B cell (primary cell): ENCODE data around the gene EGFR. TPM values are rescaled to one million over a fixed set of nuclear protein-coding genes. Genes with fewer than 3 reads are reported as not detected.

Experiments used
- ATAC-seq: fragments of 200-7000 bp; cut with Tn5 transposase; one replicate; pipeline ENCODE4 v1.10.0; 2021; ENCODE audit warnings: low read depth, mild to moderate bottlenecking, moderate number of reproducible peaks, moderate library complexity
- CTCF ChIA-PET: fragments of 350-600 bp; sonication (Branson Sonifier 250); formaldehyde crosslinking; loops from one replicate; lab custom pipeline; 2021; ENCODE audit warnings: antibody characterized with exemption, inconsistent platforms; lab: Charles Lee
- POLR2A ChIA-PET: fragments of 350-600 bp; sonication (Branson Sonifier 250); formaldehyde crosslinking; loops from one replicate; lab custom pipeline; 2021; ENCODE audit warnings: antibody characterized with exemption; lab: Charles Lee
- DNase-seq: peaks from one replicate; pipeline ENCODE4 v3.0.0; 2013
- H2AFZ ChIP-seq: 2 replicates; pipeline ENCODE4 v1.6.1; 2012; ENCODE audit warnings: mild to moderate bottlenecking, low read depth, low read length; ENCODE audit not compliant: insufficient read depth, poor library complexity, severe bottlenecking
- H3K27ac ChIP-seq, 2 donors: 1 replicate in 1 of 2; 2 replicates in 1 of 2; pipeline ENCODE4 v1.5.1; 2012 to 2013; ENCODE audit warnings: low read length in 2 of 2, mild to moderate bottlenecking in 2 of 2, moderate library complexity in 1 of 2
- H3K27me3 ChIP-seq, 4 experiments: fragments of 200-600 bp in 1 of 4; sonication (generic) in 1 of 4; replicated peaks in 1 of 4; 1 replicate in 2 of 4; 2 replicates in 2 of 4; pipeline versions ENCODE4 v1.6.1 to v1.7.0; 2013 to 2016; ENCODE audit warnings: low read length in 3 of 4, mild to moderate bottlenecking in 2 of 4, mixed read lengths in 1 of 4, moderate library complexity in 1 of 4; ENCODE audit not compliant: insufficient read depth in 4 of 4, control insufficient read depth in 3 of 4; ENCODE audit errors: control extremely low read depth in 1 of 4
- H3K36me3 ChIP-seq, 2 experiments: replicated peaks in 1 of 2; 1 replicate in 1 of 2; 2 replicates in 1 of 2; pipeline versions ENCODE4 v1.6.1 to v1.7.1; 2013; ENCODE audit warnings: low read length in 1 of 2; ENCODE audit not compliant: insufficient read depth in 2 of 2, control insufficient read depth in 1 of 2; ENCODE audit errors: control extremely low read depth in 1 of 2, extremely low read depth in 1 of 2
- H3K4me1 ChIP-seq, 2 donors: fragments of 200-600 bp in 1 of 2; sonication (generic) in 1 of 2; 1 replicate in 1 of 2; 2 replicates in 1 of 2; pipeline versions ENCODE4 v1.5.1 to v1.6.1; 2013 to 2017; ENCODE audit warnings: low read length in 2 of 2; ENCODE audit not compliant: control insufficient read depth in 2 of 2, insufficient read depth in 2 of 2
- H3K4me2 ChIP-seq: replicated peaks from 2 replicates; pipeline ENCODE3; 2012; ENCODE audit warnings: mild to moderate bottlenecking, low read depth, low read length; ENCODE audit not compliant: poor library complexity, severe bottlenecking
- H3K4me3 ChIP-seq, 5 experiments: fragments of 200-600 bp in 1 of 5; sonication (generic) in 1 of 5; 1 replicate in 3 of 5; 2 replicates in 2 of 5; pipeline versions ENCODE4 v1.5.1 to v1.7.0; 2011 to 2016; ENCODE audit warnings: low read length in 4 of 5, mild to moderate bottlenecking in 4 of 5, low read depth in 2 of 5, control low read depth in 1 of 5, moderate library complexity in 1 of 5; ENCODE audit not compliant: insufficient read depth in 1 of 5; ENCODE audit errors: control extremely low read depth in 1 of 5, extremely low read depth in 1 of 5
- H3K79me2 ChIP-seq: fragments of 200-600 bp; sonication (generic); one replicate; pipeline ENCODE4 v1.6.0; 2016; ENCODE audit warnings: low read length; ENCODE audit not compliant: control insufficient read depth, insufficient read depth
- H3K9ac ChIP-seq: fragments of 200-600 bp; sonication (generic); 2 replicates; pipeline ENCODE4 v1.6.1; 2017; ENCODE audit warnings: mild to moderate bottlenecking, low read length, moderate library complexity
- H3K9me3 ChIP-seq, 3 donors: one replicate each; pipeline versions ENCODE4 v1.6.1 to v1.7.1; 2013; ENCODE audit warnings: low read length in 2 of 3; ENCODE audit not compliant: control insufficient read depth in 2 of 3, insufficient read depth in 1 of 3; ENCODE audit errors: control extremely low read depth in 1 of 3
- H4K20me1 ChIP-seq: 2 replicates; pipeline ENCODE4 v1.6.0; 2012; ENCODE audit warnings: mild to moderate bottlenecking, low read length; ENCODE audit not compliant: insufficient read depth, control insufficient read depth, poor library complexity, severe bottlenecking
- H3K27ac Mint-ChIP-seq: one replicate; pipeline ENCODE4 v1.8.0; 2021; ENCODE audit warnings: mixed read lengths
- H3K27me3 Mint-ChIP-seq: one replicate; pipeline ENCODE4 v1.8.0; 2021; ENCODE audit warnings: mixed read lengths
- H3K4me1 Mint-ChIP-seq: one replicate; pipeline ENCODE4 v1.8.0; 2021; ENCODE audit warnings: mixed read lengths
- H3K4me3 Mint-ChIP-seq: one replicate; pipeline ENCODE4 v1.8.0; 2021; ENCODE audit warnings: mixed read lengths
- H3K9me3 Mint-ChIP-seq: one replicate; pipeline ENCODE4 v1.8.0; 2022; ENCODE audit warnings: mixed read lengths; ENCODE audit not compliant: insufficient read depth
- CTCF ChIP-seq: fragments of 200-600 bp; IDR thresholded peaks from one replicate; pipeline ENCODE4 v1.8.0; 2022; ENCODE audit warnings: antibody characterized with exemption, mild to moderate bottlenecking
- EZH2 ChIP-seq: IDR thresholded peaks from 2 replicates; pipeline ENCODE4 v1.6.1; 2012; ENCODE audit warnings: borderline replicate concordance, low read depth, mild to moderate bottlenecking, moderate library complexity, low read length; ENCODE audit not compliant: insufficient read depth, poor library complexity, severe bottlenecking
- WGBS: methylation state at CpG from one replicate; pipeline ENCODE4 v1.1.5; 2013; ENCODE audit warnings: missing lambda C conversion rate; ENCODE audit not compliant: insufficient coverage; 5-methylcytosine and 5-hydroxymethylcytosine counted together
- intact Hi-C: fragments of 100-400 bp; cut with micrococcal nuclease; formaldehyde crosslinking; loops from one replicate; pipeline ENCODE4 v1.10.0; 2022
- polyA plus RNA-seq: library from polyadenylated mRNA; depleted of rRNA; stranded (reverse); fragments of >200 nt; gene quantifications from 2 replicates; pipeline ENCODE4 v1.2.3, GENCODE V29; 2012
- total RNA-seq, 2 donors: library from RNA; stranded (reverse); fragments of 120-200 nt in 1 of 2; gene quantifications; 1 replicate in 1 of 2; 2 replicates in 1 of 2; pipeline versions ENCODE4 v1.2.3 to v1.2.4, GENCODE V29; 2013 to 2022

The EGFR gene
- total and polyA plus RNA-seq, 2 donors (not counting 1 experiment from before 2014, with no cell fraction given): not detected

- H3K4me1 Mint-ChIP-seq: peaks cover 11% of the 10 kb centered on the region
- H3K79me2 ChIP-seq: no peaks in the 10 kb centered on the region
- H3K4me2 ChIP-seq: no peak overlapping the region
- H3K9me3 Mint-ChIP-seq: no peaks in the 10 kb centered on the region
- WGBS: 87% methylated on average over 7 of the region's 9 CpGs
- H3K4me1 ChIP-seq: peaks cover 16% of the 10 kb centered on the region in 2 donors
- intact Hi-C loops: loop anchor here (5.0 kb wide), 1 partner anchor 471 kb away; no protein-coding TSS in a partner anchor
- CTCF ChIA-PET: interaction anchor here (1.0 kb wide), 2 partner anchors 208 to 485 kb away, joined by 3 read pairs; no protein-coding TSS in a partner anchor
- H3K4me3 ChIP-seq: no peak overlapping the region
- no peak overlapping the region for H3K4me3 Mint-ChIP-seq
- no peaks in the 10 kb centered on the region for H4K20me1 ChIP-seq
- H2AFZ ChIP-seq: no peak overlapping the region
- peaks cover 0 to 28% (median 12%) of the 10 kb centered on the region in 4 experiments for H3K27me3 ChIP-seq
- POLR2A ChIA-PET: no interaction called here
- H3K27ac Mint-ChIP-seq: no peak overlapping the region
- DNase-seq (no peak), ATAC-seq (no peak)
- peaks cover 55% of the 10 kb centered on the region for H3K27me3 Mint-ChIP-seq
- no peak overlapping the region for H3K27ac ChIP-seq
- no peaks in the 10 kb centered on the region for H3K36me3 ChIP-seq
- H3K9me3 ChIP-seq: peaks cover 0 to 7% (median 0%) of the 10 kb centered on the region in 3 donors
- no peak overlapping the region for H3K9ac ChIP-seq
- no peak for TF ChIP-seq EZH2
- no peak for TF ChIP-seq CTCF
Measured at GRCh38 chr7:55258631-55259030, 239.8 kb downstream of the EGFR start.

GRCh38 chr7:55260171-55260570 is 241.4 kb downstream of the EGFR start:
- no peak overlapping the region for H3K9ac ChIP-seq
- Mint-ChIP-seq H3K27ac (no peak overlapping the region), H3K27me3 (peaks cover 45% of the 10 kb centered on the region), H3K9me3 (no peaks in the 10 kb centered on the region), H3K4me3 (no peak overlapping the region), H3K4me1 (peaks cover 8% of the 10 kb centered on the region)
- TF ChIP-seq EZH2 (no peak), CTCF (no peak)
- H3K27ac ChIP-seq: no peak overlapping the region
- no peaks in the 10 kb centered on the region for H3K9me3 ChIP-seq
- ATAC-seq: no peak
- DNase-seq: no peak
- peaks cover 5 to 8% of the 10 kb centered on the region in 2 donors for H3K4me1 ChIP-seq
- no peak overlapping the region for H3K4me2 ChIP-seq
- no peaks in the 10 kb centered on the region for H3K79me2 ChIP-seq
- H2AFZ ChIP-seq: no peak overlapping the region
- POLR2A ChIA-PET: no interaction called here
- H4K20me1 ChIP-seq: no peaks in the 10 kb centered on the region
- CTCF ChIA-PET: no interaction called here
- peaks cover 0 to 16% (median 3%) of the 10 kb centered on the region in 4 experiments for H3K27me3 ChIP-seq
- H3K36me3 ChIP-seq: no peaks in the 10 kb centered on the region
- 77% methylated on average over 4 of the region's 9 CpGs for WGBS
- no peak overlapping the region for H3K4me3 ChIP-seq
- intact Hi-C loops: no loop called here
